K562 (cell line): ENCODE data around the gene TNF. TPM values are rescaled to one million over a fixed set of nuclear protein-coding genes. Genes with fewer than 3 reads are reported as not detected.

Experiments
- BMI1 ChIP-seq: fragments of 150-350 bp; IDR thresholded peaks from 2 replicates; pipeline ENCODE4 v1.6.1; 2014; ENCODE audit warnings: low read length
- ERF ChIP-seq: fragments of 450-650 bp; formaldehyde crosslinking; IDR thresholded peaks from 2 replicates; pipeline ENCODE4 v1.4.0; 2020; ENCODE audit warnings: mild to moderate bottlenecking, mixed read lengths
- MCM2 ChIP-seq: fragments of 450-650 bp; IDR thresholded peaks from 2 replicates; pipeline ENCODE4 v1.6.1; 2017; ENCODE audit warnings: low read depth, mild to moderate bottlenecking
- PCBP1 ChIP-seq: fragments of 200-400 bp; formaldehyde crosslinking; IDR thresholded peaks from 2 replicates; pipeline ENCODE4 v1.6.1; 2018; ENCODE audit warnings: mild to moderate bottlenecking, low read depth, low read length; ENCODE audit not compliant: poor library complexity, severe bottlenecking
- RB1 ChIP-seq: fragments of 450-650 bp; IDR thresholded peaks from 2 replicates; pipeline ENCODE4 v1.6.1; 2017; ENCODE audit warnings: low read depth, mild to moderate bottlenecking
- RBM14 ChIP-seq: fragments of 200-400 bp; formaldehyde crosslinking; IDR thresholded peaks from 2 replicates; pipeline ENCODE4 v1.6.1; 2018; ENCODE audit warnings: low read depth, mild to moderate bottlenecking, low read length, moderate library complexity, borderline replicate concordance; ENCODE audit not compliant: insufficient read depth
- RFX7 ChIP-seq: fragments of 250-450 bp; sonication (Bioruptor Pico); IDR thresholded peaks from 2 replicates; pipeline ENCODE4 v1.5.1; 2021; ENCODE audit warnings: mild to moderate bottlenecking
- SNIP1 ChIP-seq: fragments of 450-650 bp; IDR thresholded peaks from 2 replicates; pipeline ENCODE4 v1.7.1; 2017; ENCODE audit warnings: low read depth, mild to moderate bottlenecking
- SRSF7 ChIP-seq: fragments of 200-400 bp; formaldehyde crosslinking; optimal IDR thresholded peaks from 2 replicates; pipeline ENCODE3; 2017; ENCODE audit warnings: mild to moderate bottlenecking, low read depth, low read length
- STAT6 ChIP-seq: sonication (generic); formaldehyde crosslinking; IDR thresholded peaks from 2 replicates; pipeline ENCODE4 v1.8.1; 2023; ENCODE audit warnings: mild to moderate bottlenecking, missing genetic modification reagents
- XRCC3 ChIP-seq: fragments of 450-650 bp; IDR thresholded peaks from 2 replicates; pipeline ENCODE4 v1.6.1; 2017; ENCODE audit warnings: mild to moderate bottlenecking, moderate library complexity
- ZBTB34 ChIP-seq: fragments of 250-450 bp; sonication (Bioruptor Pico); IDR thresholded peaks from 2 replicates; pipeline ENCODE4 v1.8.0; 2021; ENCODE audit warnings: mild to moderate bottlenecking, moderate library complexity
- ZBTB5 ChIP-seq: fragments of 450-650 bp; IDR thresholded peaks from 2 replicates; pipeline ENCODE4 v1.6.1; 2017; ENCODE audit warnings: antibody characterized with exemption
- ZEB2 ChIP-seq: fragments of 450-650 bp; IDR thresholded peaks from 2 replicates; pipeline ENCODE4 v1.6.1; 2016
- ZFP1 ChIP-seq: fragments of 450-650 bp; formaldehyde crosslinking; IDR thresholded peaks from 2 replicates; pipeline ENCODE4 v1.4.0; 2020; ENCODE audit warnings: mild to moderate bottlenecking, mixed read lengths
- ZNF23 ChIP-seq: fragments of 250-450 bp; sonication (Bioruptor Pico); IDR thresholded peaks from 2 replicates; pipeline ENCODE4 v1.4.0; 2020; ENCODE audit warnings: mild to moderate bottlenecking
- ZNF764 ChIP-seq: fragments of 250-450 bp; sonication (Bioruptor Pico); IDR thresholded peaks from 2 replicates; pipeline ENCODE4 v1.4.0; 2020; ENCODE audit warnings: low read depth, mild to moderate bottlenecking, moderate library complexity
- ZSCAN32 ChIP-seq: fragments of 450-650 bp; formaldehyde crosslinking; IDR thresholded peaks from 2 replicates; pipeline ENCODE4 v1.4.0; 2020; ENCODE audit warnings: mild to moderate bottlenecking, moderate library complexity
- polyA plus RNA-seq, 8 experiments: library from polyadenylated mRNA; depleted of rRNA in 4 of 8; stranded (reverse) in 5 of 8; unstranded in 3 of 8; fragments of >200 nt; fragmentation: Nextera tagmentation in 2 of 8; fragmentation: Illumina TruSeq in 1 of 8; extraction: Ambion mirVana in 2 of 8; extraction: Trizol in 1 of 8; gene quantifications; 2 replicates each; pipeline versions ENCODE4 v1.2.1 to v1.2.3, GENCODE V29; 2011 to 2014; ENCODE audit warnings: inconsistent platforms in 1 of 8, missing spikeins in 1 of 8
- total RNA-seq, 7 experiments: library from RNA; depleted of rRNA in 6 of 7; stranded (reverse); fragments of >200 nt in 6 of 7; fragmentation: Illumina TruSeq in 2 of 7; extraction: Trizol in 2 of 7; gene quantifications; 2 replicates each; pipeline versions ENCODE4 v1.2.1 to v1.2.3, GENCODE V29; 2011 to 2021; ENCODE audit warnings: low replicate concordance in 1 of 7
- TF ChIP-seq, protein P1 (sequence below): fragments of 200-800 bp; sonication (Bioruptor generic); IDR thresholded peaks from 2 replicates; pipeline ENCODE4 v1.6.1; 2017; ENCODE audit warnings: missing genetic modification characterization, missing compliant biosample characterization
- TF ChIP-seq, protein P2 (sequence below): fragments of 450-650 bp; formaldehyde crosslinking; IDR thresholded peaks from 2 replicates; pipeline ENCODE4 v1.4.0; 2020; ENCODE audit warnings: mild to moderate bottlenecking, moderate library complexity

The TNF gene
- total and polyA plus RNA-seq, 9 of the 15 experiments (the other 6 are each of a cell fraction or from before 2014, with no cell fraction given), result 0.08 to 0.40 TPM; not detected in 7

DNA sequence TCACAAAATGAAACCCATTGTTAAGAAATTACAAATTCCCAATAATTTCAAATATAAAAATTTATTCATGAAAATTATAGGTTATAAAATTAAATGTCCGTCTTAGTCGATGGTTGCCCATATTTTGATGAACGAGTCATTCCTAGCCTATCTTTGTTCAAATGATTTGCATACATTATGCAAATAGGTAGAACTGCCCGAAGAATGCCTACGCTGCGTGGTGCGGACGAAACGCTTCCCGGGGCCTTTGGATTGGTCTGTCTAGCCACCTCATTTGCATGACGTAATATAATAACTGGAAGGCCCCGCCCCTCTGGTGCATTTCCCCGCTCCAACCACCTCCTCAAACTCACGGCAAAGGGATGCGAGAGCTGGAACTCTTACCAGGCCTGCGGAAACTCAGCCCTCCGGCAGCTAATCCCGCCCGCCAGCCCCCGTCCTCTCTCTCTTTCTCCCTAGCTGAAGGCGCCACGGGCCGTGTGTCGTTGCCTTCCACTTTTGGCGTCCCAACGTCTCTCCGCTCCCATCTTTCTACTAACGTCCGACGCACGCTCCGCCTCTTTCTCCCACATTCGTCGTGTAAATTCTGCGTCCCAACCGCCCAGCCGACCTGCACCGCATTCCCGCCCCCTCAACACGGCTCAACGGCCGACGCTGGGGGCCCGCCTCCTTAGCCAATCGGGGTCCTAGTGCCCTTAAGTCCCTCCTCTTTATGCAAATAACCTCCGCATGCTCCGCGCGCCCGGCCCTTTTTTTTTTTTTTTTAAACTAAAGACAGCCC lies 44.6 kb downstream of the TNF start (continued):
- no peak for TF ChIP-seq ZBTB5
- no peak for TF ChIP-seq MCM2
- TF ChIP-seq, protein P1, sequence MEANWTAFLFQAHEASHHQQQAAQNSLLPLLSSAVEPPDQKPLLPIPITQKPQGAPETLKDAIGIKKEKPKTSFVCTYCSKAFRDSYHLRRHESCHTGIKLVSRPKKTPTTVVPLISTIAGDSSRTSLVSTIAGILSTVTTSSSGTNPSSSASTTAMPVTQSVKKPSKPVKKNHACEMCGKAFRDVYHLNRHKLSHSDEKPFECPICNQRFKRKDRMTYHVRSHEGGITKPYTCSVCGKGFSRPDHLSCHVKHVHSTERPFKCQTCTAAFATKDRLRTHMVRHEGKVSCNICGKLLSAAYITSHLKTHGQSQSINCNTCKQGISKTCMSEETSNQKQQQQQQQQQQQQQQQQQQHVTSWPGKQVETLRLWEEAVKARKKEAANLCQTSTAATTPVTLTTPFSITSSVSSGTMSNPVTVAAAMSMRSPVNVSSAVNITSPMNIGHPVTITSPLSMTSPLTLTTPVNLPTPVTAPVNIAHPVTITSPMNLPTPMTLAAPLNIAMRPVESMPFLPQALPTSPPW (CRISPR knock-in tag), result no peak
- TF ChIP-seq, protein P2, sequence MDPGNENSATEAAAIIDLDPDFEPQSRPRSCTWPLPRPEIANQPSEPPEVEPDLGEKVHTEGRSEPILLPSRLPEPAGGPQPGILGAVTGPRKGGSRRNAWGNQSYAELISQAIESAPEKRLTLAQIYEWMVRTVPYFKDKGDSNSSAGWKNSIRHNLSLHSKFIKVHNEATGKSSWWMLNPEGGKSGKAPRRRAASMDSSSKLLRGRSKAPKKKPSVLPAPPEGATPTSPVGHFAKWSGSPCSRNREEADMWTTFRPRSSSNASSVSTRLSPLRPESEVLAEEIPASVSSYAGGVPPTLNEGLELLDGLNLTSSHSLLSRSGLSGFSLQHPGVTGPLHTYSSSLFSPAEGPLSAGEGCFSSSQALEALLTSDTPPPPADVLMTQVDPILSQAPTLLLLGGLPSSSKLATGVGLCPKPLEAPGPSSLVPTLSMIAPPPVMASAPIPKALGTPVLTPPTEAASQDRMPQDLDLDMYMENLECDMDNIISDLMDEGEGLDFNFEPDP, result peak; percentile 82; the same call in 1 of the 2 replicates
- TF ChIP-seq ZEB2, result no peak
- peak; percentile 27; the same call in 1 of the 2 replicates for TF ChIP-seq BMI1
- no peak for TF ChIP-seq ZBTB34 (CRISPR knock-in tag)
- 0 out of 2 replicates have a peak, but pooled peaks have one; percentile 13 for TF ChIP-seq ZNF23 (CRISPR knock-in tag)
- TF ChIP-seq ERF (CRISPR knock-in tag), result peak; percentile 96
- TF ChIP-seq ZFP1 (CRISPR knock-in tag), result no peak; the same call in 1 of the 2 replicates
- TF ChIP-seq SNIP1, result no peak
- TF ChIP-seq SRSF7, result no peak
- TF ChIP-seq ZSCAN32 (CRISPR knock-in tag), result peak; percentile 91
- TF ChIP-seq XRCC3, result no peak
- TF ChIP-seq PCBP1, result no peak
- no peak for TF ChIP-seq ZNF764
- TF ChIP-seq RBM14, result no peak
- TF ChIP-seq STAT6 (CRISPR knock-in tag), result peak; percentile 75; the same call in 1 of the 2 replicates
- no peak for TF ChIP-seq RFX7 (CRISPR knock-in tag)
- TF ChIP-seq RB1, result peak; percentile 79; the same call in 1 of the 2 replicates
